Renal cortical epithelial cell (primary cell): ENCODE data around the gene PPP1R11. TPM values are rescaled to one million over a fixed set of nuclear protein-coding genes. Genes with fewer than 3 reads are reported as not detected.
"Not testable (repeated sequence)": the region's sequence is repeated elsewhere in the genome, so short reads cannot be mapped to it uniquely, and the experiment has no call there.

ENCODE experiments used
- DNase-seq: peaks from one replicate; pipeline ENCODE4 v3.0.0-alpha.2; 2011; ENCODE audit warnings: low read depth
- total RNA-seq: library from RNA; depleted of rRNA; stranded (reverse); fragments of >200 nt; gene quantifications from 2 replicates; pipeline ENCODE4 v1.2.3, GENCODE V29; 2014

PPP1R11 gene
- total RNA-seq: 14.1 and 22.0 TPM in 2 replicates

GRCh38 chr6:30066577-30067459, at the start of gene PPP1R11:
PPP1R11 (plus strand) TSS chr6:30067198; CDS start chr6:30067411, 213 bp downstream.
- DNase-seq: peak; percentile 98

DNA sequence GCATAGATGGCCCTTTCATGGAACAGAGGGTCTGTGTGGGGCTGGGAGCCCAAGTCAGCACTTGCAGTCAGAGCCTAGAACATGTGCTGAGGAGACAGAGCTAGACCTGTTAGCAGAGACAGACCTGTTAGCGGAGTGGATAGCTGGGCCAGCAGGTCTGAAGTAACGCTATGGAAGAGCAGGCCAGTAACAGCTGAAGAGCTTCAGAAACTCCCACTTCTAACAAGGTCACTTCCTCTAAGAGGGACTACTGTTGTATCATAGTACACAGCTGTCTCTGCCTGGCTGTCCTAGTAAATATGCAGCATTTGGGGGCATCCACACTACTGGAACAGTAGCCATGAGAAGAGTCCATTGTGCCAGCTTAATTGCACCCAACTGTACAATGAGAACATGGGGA, 47.2 kb upstream of the PPP1R11 start:
- DNase-seq: no peak

DNA sequence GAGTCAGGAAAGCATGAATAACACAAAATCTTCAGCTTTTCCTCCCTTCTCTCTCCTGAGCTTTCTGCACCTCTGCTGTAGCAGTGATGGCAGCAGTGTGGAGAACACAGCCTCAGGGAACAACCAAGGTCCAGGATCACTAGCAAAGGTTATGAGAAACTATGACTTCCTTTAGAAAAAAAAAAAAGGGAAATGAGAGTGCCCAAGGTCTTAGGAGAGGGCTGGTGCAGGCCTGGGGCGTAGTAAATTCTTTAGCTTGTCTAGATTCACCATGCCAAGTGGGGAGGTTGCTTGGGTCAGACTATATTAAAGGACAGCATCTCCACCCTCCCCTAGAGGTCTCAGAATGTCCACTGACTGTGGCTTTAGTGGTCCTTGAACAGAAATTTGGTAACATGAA, 46.4 kb upstream of the PPP1R11 start:
- DNase-seq: no peak

- DNase-seq: no peak
Observed at GRCh38 chr6:30022189-30022588, 44.8 kb upstream of the PPP1R11 start.

- not testable (repeated sequence) for DNase-seq
Observed at GRCh38 chr6:30022712-30023111, 44.3 kb upstream of the PPP1R11 start.

- no peak for DNase-seq
Observed at GRCh38 chr6:30025186-30025585, 41.8 kb upstream of the PPP1R11 start.

DNA sequence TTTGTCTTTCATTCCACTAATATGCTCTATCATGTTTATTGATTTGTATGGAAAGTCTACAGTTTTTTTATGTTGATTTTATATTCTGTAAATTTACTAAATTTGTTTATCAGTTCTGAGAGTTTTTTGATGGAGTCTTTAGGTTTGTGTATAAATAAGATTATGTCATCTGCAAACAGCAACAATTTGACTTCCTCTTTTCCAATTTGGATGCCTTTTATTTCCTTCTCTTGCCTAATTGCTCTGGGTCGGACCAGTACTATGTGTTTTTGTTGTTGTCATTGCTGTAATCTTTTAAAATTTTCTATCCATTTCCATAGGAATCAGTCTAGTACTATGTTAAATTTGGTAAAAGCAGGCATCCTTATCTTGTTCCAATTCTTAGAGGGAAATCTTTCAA, 37.4 kb upstream of the PPP1R11 start:
- DNase-seq: no peak

DNA sequence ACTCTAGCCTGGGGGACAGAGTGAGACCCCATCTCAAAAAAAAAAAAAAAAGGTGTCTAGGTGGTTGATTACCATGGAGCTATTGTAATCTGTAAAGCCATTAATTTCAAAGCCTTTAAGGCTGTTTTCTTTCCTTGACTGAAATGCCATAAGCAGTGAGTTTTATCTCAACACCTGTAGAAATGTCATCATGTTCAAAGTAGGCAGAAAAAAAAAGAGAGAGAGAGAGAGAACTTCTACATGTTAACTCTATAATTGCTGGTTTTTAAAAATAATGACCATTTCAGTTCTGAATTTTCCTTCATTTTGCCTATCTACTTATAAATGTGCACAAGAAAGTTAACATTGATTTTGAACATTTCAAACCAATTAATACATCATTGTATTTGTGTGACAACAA, 35.6 kb upstream of the PPP1R11 start:
- DNase-seq: no peak

GRCh38 chr6:30033440-30033839, 33.6 kb upstream of the PPP1R11 start:
- not testable (repeated sequence) for DNase-seq

DNA sequence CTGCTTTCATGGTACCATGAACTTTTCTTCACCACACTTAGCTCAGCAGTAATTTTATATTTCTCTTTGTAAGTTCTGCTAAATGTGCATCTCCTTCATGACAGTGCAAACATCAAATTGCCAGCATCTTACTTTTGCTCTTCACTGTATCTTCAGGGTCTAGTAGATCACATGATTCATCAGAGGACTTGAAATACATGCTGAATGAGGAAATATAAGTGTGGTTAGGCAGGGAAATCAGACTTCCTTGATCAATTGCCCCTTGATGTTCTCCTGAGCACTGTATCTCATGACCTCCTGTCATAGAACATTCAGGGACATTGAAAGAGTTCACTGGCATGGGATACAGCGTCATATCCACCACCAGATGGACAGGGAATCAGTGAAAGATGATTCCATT, 31.2 kb upstream of the PPP1R11 start:
- DNase-seq: no peak

GRCh38 chr6:30037182-30037788, 29.7 kb upstream of the PPP1R11 start:
- DNase-seq: peak; percentile 10

- no peak for DNase-seq
Observed at GRCh38 chr6:30041221-30041620, 25.8 kb upstream of the PPP1R11 start.

- no peak for DNase-seq
Observed at GRCh38 chr6:30041821-30042220, 25.2 kb upstream of the PPP1R11 start.

DNA sequence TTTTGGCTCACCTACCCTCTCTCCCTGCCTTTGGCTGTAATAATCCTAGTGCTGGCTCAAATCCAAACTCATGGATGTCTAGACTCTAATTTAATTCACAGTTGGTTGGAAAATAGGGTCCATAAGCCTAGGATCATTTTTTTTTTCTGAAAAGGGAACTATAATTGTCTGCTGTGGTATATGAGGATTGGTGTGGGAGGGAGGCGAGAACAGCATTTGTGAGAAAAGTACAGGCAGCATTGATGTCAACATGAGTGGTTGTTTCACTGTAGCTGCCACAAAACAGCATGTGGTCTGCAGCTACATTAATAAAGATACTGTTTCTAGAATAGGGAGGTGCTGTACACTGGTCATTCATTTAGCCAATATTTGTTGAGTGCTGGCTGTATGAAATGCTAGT, 24.5 kb upstream of the PPP1R11 start:
- no peak for DNase-seq

DNA sequence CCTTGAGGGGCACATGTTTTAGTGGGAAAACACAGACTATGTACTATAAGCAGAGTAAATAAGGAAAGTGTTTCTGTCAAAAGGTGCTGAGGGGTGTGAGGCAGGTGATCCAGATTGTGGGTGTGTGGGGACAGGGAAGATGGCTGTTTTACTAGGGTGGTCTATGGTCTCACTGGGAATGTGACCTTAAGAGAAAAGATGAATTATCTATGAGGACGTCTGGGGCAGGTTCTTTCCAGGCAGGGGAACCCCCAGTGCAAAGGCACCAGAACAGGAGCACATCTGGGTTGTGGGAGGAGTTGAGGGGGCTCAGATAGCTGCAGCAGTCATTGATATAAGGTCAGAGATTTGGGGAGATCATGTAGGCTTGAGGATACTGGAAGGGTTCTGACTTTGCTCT, 24.1 kb upstream of the PPP1R11 start:
- no peak for DNase-seq

- no peak for DNase-seq
Observed at GRCh38 chr6:30043744-30044143, 23.3 kb upstream of the PPP1R11 start.

- no peak for DNase-seq
Observed at GRCh38 chr6:30044630-30045029, 22.4 kb upstream of the PPP1R11 start.

DNA sequence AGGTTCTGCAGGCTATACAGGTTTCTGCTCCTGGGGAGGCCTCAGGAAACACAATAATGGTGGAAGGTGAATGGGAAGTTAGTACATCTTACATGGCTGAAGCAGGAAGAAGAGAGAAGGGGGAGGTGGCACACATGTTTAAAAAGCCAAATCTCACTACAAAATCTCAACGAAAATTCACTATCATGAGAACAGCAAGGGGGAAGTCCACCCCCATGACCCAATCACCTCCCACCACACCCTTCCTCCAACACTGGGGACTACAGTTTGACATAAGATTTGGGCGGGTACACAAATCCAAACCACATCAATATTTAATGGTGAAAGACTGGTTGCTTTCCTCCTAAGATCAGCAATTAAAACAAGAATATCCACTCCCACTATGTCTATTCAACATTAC, 19.8 kb upstream of the PPP1R11 start:
- DNase-seq: no peak

DNA sequence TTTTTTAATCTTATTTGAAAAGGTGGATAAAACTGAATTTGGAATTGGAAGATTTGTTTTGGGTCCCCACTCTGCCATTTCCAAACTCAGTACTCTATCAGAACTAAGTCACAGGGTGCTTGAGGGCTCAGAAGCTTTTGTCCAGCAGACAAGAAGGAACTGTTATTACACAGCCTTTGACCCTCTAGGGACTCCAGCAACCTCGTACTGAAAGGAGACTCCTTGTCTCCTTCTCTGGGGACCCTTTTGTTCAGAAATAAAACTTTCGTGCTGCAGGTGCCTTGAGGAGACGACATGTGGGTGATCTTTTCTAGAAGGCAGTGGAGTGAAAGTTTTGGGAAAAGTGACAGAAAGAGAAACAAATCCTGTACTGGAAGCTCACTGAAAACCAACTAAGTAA, 13.3 kb upstream of the PPP1R11 start:
- no peak for DNase-seq

- DNase-seq: no peak
Observed at GRCh38 chr6:30055513-30055912, 11.5 kb upstream of the PPP1R11 start.

- peak; percentile 21 for DNase-seq
Observed at GRCh38 chr6:30060606-30061091, 6.3 kb upstream of the PPP1R11 start.

DNA sequence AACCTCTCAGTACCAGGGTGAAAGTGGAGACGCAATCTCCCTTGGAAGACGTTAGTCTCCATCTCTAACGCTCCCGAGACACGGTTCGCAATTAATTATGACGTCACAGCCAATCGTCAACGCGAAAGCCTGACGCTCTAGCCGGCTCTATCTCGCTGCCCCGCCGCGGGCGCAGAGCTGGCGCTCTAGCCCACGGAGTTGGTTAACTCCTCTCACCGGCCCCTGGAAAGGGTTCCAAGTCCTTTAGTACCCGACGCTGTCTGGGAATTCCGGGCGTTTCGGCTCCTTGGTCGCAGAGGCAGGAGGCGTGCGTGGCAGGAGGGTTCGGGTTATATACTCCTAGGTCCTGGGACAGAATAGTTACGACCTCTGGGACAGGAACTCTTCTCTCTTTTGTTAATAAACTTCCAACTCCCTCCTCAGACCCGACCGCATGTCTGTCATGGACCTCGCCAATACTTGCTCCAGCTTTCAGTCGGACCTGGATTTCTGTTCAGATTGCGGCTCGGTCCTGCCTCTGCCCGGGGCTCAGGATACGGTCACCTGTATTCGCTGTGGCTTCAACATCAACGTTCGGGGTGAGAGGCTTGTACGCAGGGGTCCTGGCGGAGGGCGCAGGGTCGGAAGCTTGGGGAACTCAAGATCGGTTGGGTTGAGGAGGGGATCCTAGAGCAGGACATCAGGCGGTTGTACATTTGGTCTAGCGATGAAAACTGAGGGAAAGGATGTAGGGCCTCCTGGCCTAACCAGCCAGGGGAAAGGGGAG, 5.7 kb upstream of the PPP1R11 start, which contains the start of gene POLR1H:
TSS of gene POLR1H (plus strand) at position 174 of the 766 bp plus-strand sequence. CDS start at position 434, 260 bp downstream.
- DNase-seq: peak; percentile 92
